ENCODE results near the gene TOX3. TPM values are rescaled to one million over a fixed set of nuclear protein-coding genes. Genes with fewer than 3 reads are reported as not detected.

Gene TOX3
- total and polyA plus RNA-seq, 2 of the 8 experiments (the other 6 are each of a cell fraction or from before 2014, with no cell fraction given): 16.7 to 31.2 TPM

- Histone ChIP-seq H2BK5ac (ENCODE audit: low read depth, low read length) (no peak overlapping the region), H3K36me3 (ENCODE audit: control insufficient read depth in 2 of 4, insufficient read depth in 4 of 4, low read length in 3 of 4) (peaks cover 2 to 27% (median 5%) of the 10 kb centered on the region in 4 experiments; a peak in 5 of 8 replicates), H3K9ac (replicated peaks in 1 of 4; ENCODE audit: extremely low read depth in 1 of 4, low read depth in 3 of 4, low read length in 3 of 4) (no peak overlapping the region), H2BK15ac (ENCODE audit: low read length) (no peak overlapping the region), H4K5ac (ENCODE audit: insufficient read length, low read depth, low read length) (no peak overlapping the region), H3K79me2 (ENCODE audit: control insufficient read depth in 1 of 2, insufficient read depth in 2 of 2, low read length in 2 of 2) (peaks cover 0 to 32% of the 10 kb centered on the region in 2 experiments; a peak in 2 of 4 replicates), H3K4me3 (ENCODE audit: extremely low read depth in 1 of 4, insufficient read depth in 2 of 4, low read depth in 3 of 4, low read length in 4 of 4) (no peak overlapping the region), H3K14ac (ENCODE audit: insufficient read length) (no peak overlapping the region), H3K4ac (replicated peaks; ENCODE audit: insufficient read length, low read depth, low read length) (no peak overlapping the region), H3K27me3 (replicated peaks in 1 of 4; ENCODE audit: control insufficient read depth in 3 of 4, extremely low read depth in 1 of 4, insufficient read depth in 3 of 4, low read length in 3 of 4) (no peaks in the 10 kb centered on the region), H3K9me3 (ENCODE audit: insufficient read depth in 2 of 2, low read depth in 1 of 2, low read length in 1 of 2) (no peaks in the 10 kb centered on the region), H3K27ac (ENCODE audit: low read depth, low read length) (no peak overlapping the region), H2AFZ (ENCODE audit: low read length) (no peak overlapping the region), H3K56ac (replicated peaks; ENCODE audit: insufficient read length, low read depth, low read length) (no peak overlapping the region), H2AK5ac (ENCODE audit: low read depth, low read length) (no peak overlapping the region), H3K4me2 (ENCODE audit: insufficient read depth in 1 of 2, low read depth in 2 of 2, low read length in 2 of 2) (no peak overlapping the region), H2BK12ac (ENCODE audit: low read depth, low read length) (no peak overlapping the region), H3K79me1 (ENCODE audit: low read depth, low read length) (no peaks in the 10 kb centered on the region; the same call in 1 of the 2 replicates), H4K8ac (ENCODE audit: extremely low read depth, insufficient read depth, low read length) (no peak overlapping the region), H3K4me1 (replicated peaks in 1 of 4; ENCODE audit: control insufficient read depth in 3 of 4, insufficient read depth in 4 of 4, low read length in 3 of 4) (peaks cover 2 to 17% (median 4%) of the 10 kb centered on the region in 4 experiments; a peak in 4 of 7 replicates), H4K20me1 (replicated peaks in 1 of 2; ENCODE audit: control insufficient read depth in 1 of 2, insufficient read depth in 2 of 2, low read length in 2 of 2) (no peaks in the 10 kb centered on the region), H3K23ac (ENCODE audit: insufficient read length) (no peak overlapping the region), H4K91ac (replicated peaks; ENCODE audit: insufficient read length, low read length) (no peak overlapping the region), H3K18ac (ENCODE audit: extremely low read depth, low read length) (no peak overlapping the region), H3K23me2 (ENCODE audit: low read depth, low read length) (no peaks in the 10 kb centered on the region), H2BK20ac (ENCODE audit: low read length) (no peak overlapping the region), H2BK120ac (replicated peaks; ENCODE audit: low read depth, low read length) (no peak overlapping the region)
- 89% methylated on average over 1 of the region's 1 CpG; no CpG with 5 or more reads in 1 of the 2 experiments for WGBS, 2 experiments (ENCODE audit: extremely low coverage in 1 of 2, insufficient coverage in 1 of 2, insufficient read length in 1 of 2, insufficient replicate concordance in 2 of 2, low coverage in 1 of 2, low lambda C conversion rate in 2 of 2, missing lambda C conversion rate in 1 of 2)
- no peak for DNase-seq (ENCODE audit: low read depth in 1 of 2, low spot score in 2 of 2)
- CTCF ChIA-PET (ENCODE audit: partially characterized antibody): no interaction called here
- FAIRE-seq: no peak
- TF ChIP-seq POLR2A (IDR thresholded peaks at IDR 0.05; ENCODE audit: control extremely low read depth in 1 of 2, low read depth in 2 of 2, low read length in 2 of 2): no peak
- TF ChIP-seq RXRA (IDR thresholded peaks at IDR 0.05; ENCODE audit: insufficient read depth, low read depth, low read length): no peak
- no peak for TF ChIP-seq MAX (IDR thresholded peaks at IDR 0.05)
- no peak for TF ChIP-seq JUN (IDR thresholded peaks at IDR 0.05; ENCODE audit: low read depth, low read length)
- POLR2A ChIA-PET (ENCODE audit: partially characterized antibody): no interaction called here
These were observed 79.2 kb downstream of the TOX3 start for GRCh38 chr16:52467753-52468152.

Data from H1 (cell line).